ENCODE measurements around the gene PRSS56.
"Not testable (repeated sequence)": the region's sequence is repeated elsewhere in the genome, so short reads cannot be mapped to it uniquely, and the experiment has no call there.

The PRSS56 gene

GRCh38 chr2:232569541-232569940 lies 49.4 kb downstream of the PRSS56 start:
- DNase-seq (ENCODE audit: low read depth), result no peak
- H3K4me3 ChIP-seq (ENCODE audit: low read depth, low read length), result no peak overlapping the region
- no peak for TF ChIP-seq CTCF (conservative IDR thresholded peaks at IDR 0.05; ENCODE audit: low read depth, low read length)

GRCh38 chr2:232570481-232570880 lies 50.3 kb downstream of the PRSS56 start:
- H3K4me3 ChIP-seq (ENCODE audit: low read depth, low read length); DNase-seq (ENCODE audit: low read depth): not testable (repeated sequence)

- no peak for TF ChIP-seq CTCF (conservative IDR thresholded peaks at IDR 0.05; ENCODE audit: low read depth, low read length)
- DNase-seq (ENCODE audit: low read depth), result peak; percentile 66
- H3K4me3 ChIP-seq (ENCODE audit: low read depth, low read length), result no peak overlapping the region
Measured at GRCh38 chr2:232571026-232571474, 50.9 kb downstream of the PRSS56 start.

- no peak overlapping the region for H3K4me3 ChIP-seq (ENCODE audit: low read depth, low read length)
- TF ChIP-seq CTCF (conservative IDR thresholded peaks at IDR 0.05; ENCODE audit: low read depth, low read length), result no peak
- no peak for DNase-seq (ENCODE audit: low read depth)
Measured at GRCh38 chr2:232573042-232573441, 52.9 kb downstream of the PRSS56 start.

- no peak for TF ChIP-seq CTCF (conservative IDR thresholded peaks at IDR 0.05; ENCODE audit: low read depth, low read length)
- H3K4me3 ChIP-seq (ENCODE audit: low read depth, low read length), result no peak overlapping the region
- DNase-seq (ENCODE audit: low read depth), result no peak
Measured at GRCh38 chr2:232573771-232574435, 53.7 kb downstream of the PRSS56 start.

- no peak for TF ChIP-seq CTCF (conservative IDR thresholded peaks at IDR 0.05; ENCODE audit: low read depth, low read length)
- H3K4me3 ChIP-seq (ENCODE audit: low read depth, low read length), result no peak overlapping the region
- peak; percentile 51 for DNase-seq (ENCODE audit: low read depth)
Measured at GRCh38 chr2:232574674-232575403, 54.7 kb downstream of the PRSS56 start.

Measured in choroid plexus epithelial cell (primary cell).